ENCODE data around the gene ANKRD33B. TPM values are rescaled to one million over a fixed set of nuclear protein-coding genes. Genes with fewer than 3 reads are reported as not detected.

ANKRD33B gene
- total and polyA plus RNA-seq, 11 donors = 0.98 to 33.8 (median 4.9) TPM

GRCh38 chr5:10611290-10611689 lies 47.4 kb downstream of the ANKRD33B start:
- no peaks in the 10 kb centered on the region for H3K36me3 ChIP-seq
- ATAC-seq (no peak), DNase-seq (no peak)
- no peaks in the 10 kb centered on the region for H3K27me3 ChIP-seq
- intact Hi-C loops (cut with DNase I) = no loop called here
- TF ChIP-seq CTCF (IDR thresholded peaks at IDR 0.05) (no peak), POLR2A (IDR thresholded peaks at IDR 0.05) (no peak)
- peaks cover 0 to 34% (median 20%) of the 10 kb centered on the region in 12 donors for H3K4me1 ChIP-seq
- H3K4me3 ChIP-seq = no peak overlapping the region
- no peaks in the 10 kb centered on the region for H3K9me3 ChIP-seq
- no peak overlapping the region for H3K27ac ChIP-seq
- 84 to 92% (median 89%) methylated on average over 4 of the region's 4 CpGs for WGBS, 4 donors

GRCh38 chr5:10612251-10612650 lies 48.4 kb downstream of the ANKRD33B start:
- intact Hi-C loops (cut with DNase I) = no loop called here
- H3K4me1 ChIP-seq = peaks cover 0 to 24% (median 16%) of the 10 kb centered on the region in 12 donors
- DNase-seq (no peak), ATAC-seq (no peak)
- no peak overlapping the region for H3K27ac ChIP-seq
- no peaks in the 10 kb centered on the region for H3K36me3 ChIP-seq
- no peak overlapping the region for H3K4me3 ChIP-seq
- no peak for TF ChIP-seq CTCF (IDR thresholded peaks at IDR 0.05)
- TF ChIP-seq POLR2A (IDR thresholded peaks at IDR 0.05) = no peak
- H3K27me3 ChIP-seq = no peaks in the 10 kb centered on the region
- no peaks in the 10 kb centered on the region for H3K9me3 ChIP-seq
- 75 to 85% (median 77%) methylated on average over 5 of the region's 5 CpGs for WGBS, 4 donors

GRCh38 chr5:10615693-10616092 lies 51.8 kb downstream of the ANKRD33B start:
- TF ChIP-seq POLR2A (IDR thresholded peaks at IDR 0.05) (no peak), CTCF (IDR thresholded peaks at IDR 0.05) (no peak)
- H3K27ac ChIP-seq = no peak overlapping the region
- DNase-seq (no peak), ATAC-seq (no peak)
- peaks cover 0 to 9% (median 0%) of the 10 kb centered on the region in 12 donors for H3K4me1 ChIP-seq
- WGBS, 4 donors = 95 to 98% (median 97%) methylated on average over 3 of the region's 3 CpGs
- no peaks in the 10 kb centered on the region for H3K27me3 ChIP-seq
- H3K9me3 ChIP-seq = peaks cover 0 to under 1% (median 0%) of the 10 kb centered on the region in 12 donors
- intact Hi-C loops (cut with DNase I) = no loop called here
- peaks cover 0 to 5% (median 0%) of the 10 kb centered on the region in 9 donors for H3K36me3 ChIP-seq
- no peak overlapping the region for H3K4me3 ChIP-seq

GRCh38 chr5:10617103-10617502 lies 53.2 kb downstream of the ANKRD33B start:
- intact Hi-C loops (cut with DNase I) = no loop called here
- no peaks in the 10 kb centered on the region for H3K27me3 ChIP-seq
- ATAC-seq = peak in 1 of 4 donors; percentile 20

More at GRCh38 chr5:10617103-10617502, 53.2 kb downstream of the ANKRD33B start:
- H3K4me3 ChIP-seq = no peak overlapping the region
- H3K4me1 ChIP-seq = peaks cover 0 to 4% (median under 1%) of the 10 kb centered on the region in 12 donors
- H3K36me3 ChIP-seq = peaks cover 0 to 5% (median 0%) of the 10 kb centered on the region in 9 donors
- H3K9me3 ChIP-seq = peaks cover 0 to 12% (median 2%) of the 10 kb centered on the region in 12 donors
- 82 to 92% (median 87%) methylated on average over 9 to 10 of the region's 10 CpGs for whole genome bisulfite sequencing, 4 donors
- no peak for TF ChIP-seq CTCF (IDR thresholded peaks at IDR 0.05)
- no peak for TF ChIP-seq POLR2A (IDR thresholded peaks at IDR 0.05)
- no peak for DNase-seq
- no peak overlapping the region for H3K27ac ChIP-seq

All from heart left ventricle (tissue), 16 donors.